Stimulated activated CD4-positive, alpha-beta T cell treated with anti-CD3 and anti-CD28 coated beads, Interleukin-15, amount 100 ng/mL, for 1 hour (primary cell): ENCODE results near the gene DUSP1.
"Not testable (repeated sequence)": the region's sequence is repeated elsewhere in the genome, so short reads cannot be mapped to it uniquely, and the experiment has no call there.

Experiments used
- DNase-seq, 2 donors: peaks; one replicate each; pipeline ENCODE4 v3.0.0-alpha.2; 2020; ENCODE audit warnings: low read depth in 1 of 2, low spot score in 1 of 2

Gene DUSP1

GRCh38 chr5:172770675-172771438, at the start of gene DUSP1:
Gene DUSP1 (minus strand): TSS chr5:172771195. CDS start chr5:172770952, 243 bp downstream.
- DNase-seq = peak; percentile 96

GRCh38 chr5:172820046-172820767, 49.2 kb upstream of the DUSP1 start:
- no peak for DNase-seq

GRCh38 chr5:172819569-172819968, 48.6 kb upstream of the DUSP1 start:
- no peak for DNase-seq

GRCh38 chr5:172818081-172818480, 47.1 kb upstream of the DUSP1 start:
- DNase-seq = no peak

- DNase-seq = no peak
Observed at GRCh38 chr5:172817664-172818063, 46.7 kb upstream of the DUSP1 start.

GRCh38 chr5:172816925-172817562, 46.0 kb upstream of the DUSP1 start:
- no peak for DNase-seq

- DNase-seq = no peak
Observed at GRCh38 chr5:172815631-172816030, 44.6 kb upstream of the DUSP1 start.

- DNase-seq = not testable (repeated sequence)
Observed at GRCh38 chr5:172810996-172811395, 40.0 kb upstream of the DUSP1 start.

- DNase-seq = no peak
Observed at GRCh38 chr5:172809774-172810173, 38.8 kb upstream of the DUSP1 start.

- DNase-seq = no peak
Observed at GRCh38 chr5:172807766-172808311, 36.8 kb upstream of the DUSP1 start.

- peak; percentile 48 to 73 for DNase-seq
Observed at GRCh38 chr5:172806897-172807672, 36.1 kb upstream of the DUSP1 start.

- no peak for DNase-seq
Observed at GRCh38 chr5:172805736-172806255, 34.8 kb upstream of the DUSP1 start.

- no peak for DNase-seq
Observed at GRCh38 chr5:172805018-172805683, 34.2 kb upstream of the DUSP1 start.

GRCh38 chr5:172802567-172803176, 31.7 kb upstream of the DUSP1 start:
- DNase-seq = no peak

GRCh38 chr5:172802112-172802511, 31.1 kb upstream of the DUSP1 start:
- no peak for DNase-seq

GRCh38 chr5:172801179-172801671, 30.2 kb upstream of the DUSP1 start:
- no peak for DNase-seq

- no peak for DNase-seq
Observed at GRCh38 chr5:172800088-172800551, 29.1 kb upstream of the DUSP1 start.

- no peak for DNase-seq
Observed at GRCh38 chr5:172799416-172799815, 28.4 kb upstream of the DUSP1 start.

- DNase-seq = no peak
Observed at GRCh38 chr5:172798422-172799215, 27.6 kb upstream of the DUSP1 start.
